WTC11 (cell line): ENCODE results near the gene PAK1IP1.

Experiments
- CTCF ChIP-seq: fragments of 200-600 bp; IDR thresholded peaks from 2 replicates; pipeline ENCODE4 v1.8.0; 2022; ENCODE audit warnings: antibody characterized with exemption
- ESRRA ChIP-seq: sonication (generic); formaldehyde crosslinking; IDR thresholded peaks from 2 replicates; pipeline ENCODE4 v1.8.1; 2022; ENCODE audit warnings: mild to moderate bottlenecking, missing genetic modification reagents, borderline replicate concordance
- JUN ChIP-seq: sonication (generic); formaldehyde crosslinking; IDR thresholded peaks from 2 replicates; pipeline ENCODE4 v1.8.0; 2023; ENCODE audit warnings: mild to moderate bottlenecking, missing genetic modification reagents
- NFYB ChIP-seq: sonication (generic); formaldehyde crosslinking; conservative IDR thresholded peaks from 2 replicates; pipeline ENCODE4 v1.8.0; 2022; ENCODE audit warnings: low read depth, missing genetic modification reagents
- ZNF263 ChIP-seq: sonication (generic); formaldehyde crosslinking; IDR thresholded peaks from 2 replicates; pipeline ENCODE4 v1.8.1; 2022; ENCODE audit warnings: low read depth, mild to moderate bottlenecking, moderate library complexity, missing genetic modification reagents
- ZNF416 ChIP-seq: fragments of 250-450 bp; sonication (Bioruptor Pico); IDR thresholded peaks from 2 replicates; pipeline ENCODE4 v1.9.0; 2021; ENCODE audit warnings: mild to moderate bottlenecking, inconsistent platforms
- TF ChIP-seq, protein P1 (sequence below): fragments of 250-450 bp; sonication (Bioruptor Pico); IDR thresholded peaks from 2 replicates; pipeline ENCODE4 v1.9.0; 2021; ENCODE audit warnings: mild to moderate bottlenecking

- TF ChIP-seq, protein P1, sequence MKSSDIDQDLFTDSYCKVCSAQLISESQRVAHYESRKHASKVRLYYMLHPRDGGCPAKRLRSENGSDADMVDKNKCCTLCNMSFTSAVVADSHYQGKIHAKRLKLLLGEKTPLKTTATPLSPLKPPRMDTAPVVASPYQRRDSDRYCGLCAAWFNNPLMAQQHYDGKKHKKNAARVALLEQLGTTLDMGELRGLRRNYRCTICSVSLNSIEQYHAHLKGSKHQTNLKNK (CRISPR knock-in tag), result no peak
- TF ChIP-seq ZNF263 (CRISPR knock-in tag) (no peak), NFYB (CRISPR knock-in tag) (peak; percentile 74), ZNF416 (CRISPR knock-in tag) (no peak), JUN (CRISPR knock-in tag) (no peak), CTCF (no peak), ESRRA (CRISPR knock-in tag) (no peak)
These were observed 24.7 kb downstream of the PAK1IP1 start for GRCh38 chr6:10719296-10719963.
